Breast epithelium (tissue), 3 donors: ENCODE results near the gene PRKACA.

ENCODE experiments used
- CTCF ChIP-seq, 3 donors: fragments of 450-650 bp; IDR thresholded peaks; one replicate each; pipeline ENCODE4 v1.5.1; 2016 to 2017; ENCODE audit warnings: antibody characterized with exemption in 3 of 3, mild to moderate bottlenecking in 3 of 3, moderate library complexity in 3 of 3
- POLR2AphosphoS5 ChIP-seq, 3 donors: sonication (generic); formaldehyde crosslinking; IDR thresholded peaks; one replicate each; pipeline ENCODE4 v1.6.1; 2017; ENCODE audit warnings: antibody characterized with exemption in 3 of 3

DNA sequence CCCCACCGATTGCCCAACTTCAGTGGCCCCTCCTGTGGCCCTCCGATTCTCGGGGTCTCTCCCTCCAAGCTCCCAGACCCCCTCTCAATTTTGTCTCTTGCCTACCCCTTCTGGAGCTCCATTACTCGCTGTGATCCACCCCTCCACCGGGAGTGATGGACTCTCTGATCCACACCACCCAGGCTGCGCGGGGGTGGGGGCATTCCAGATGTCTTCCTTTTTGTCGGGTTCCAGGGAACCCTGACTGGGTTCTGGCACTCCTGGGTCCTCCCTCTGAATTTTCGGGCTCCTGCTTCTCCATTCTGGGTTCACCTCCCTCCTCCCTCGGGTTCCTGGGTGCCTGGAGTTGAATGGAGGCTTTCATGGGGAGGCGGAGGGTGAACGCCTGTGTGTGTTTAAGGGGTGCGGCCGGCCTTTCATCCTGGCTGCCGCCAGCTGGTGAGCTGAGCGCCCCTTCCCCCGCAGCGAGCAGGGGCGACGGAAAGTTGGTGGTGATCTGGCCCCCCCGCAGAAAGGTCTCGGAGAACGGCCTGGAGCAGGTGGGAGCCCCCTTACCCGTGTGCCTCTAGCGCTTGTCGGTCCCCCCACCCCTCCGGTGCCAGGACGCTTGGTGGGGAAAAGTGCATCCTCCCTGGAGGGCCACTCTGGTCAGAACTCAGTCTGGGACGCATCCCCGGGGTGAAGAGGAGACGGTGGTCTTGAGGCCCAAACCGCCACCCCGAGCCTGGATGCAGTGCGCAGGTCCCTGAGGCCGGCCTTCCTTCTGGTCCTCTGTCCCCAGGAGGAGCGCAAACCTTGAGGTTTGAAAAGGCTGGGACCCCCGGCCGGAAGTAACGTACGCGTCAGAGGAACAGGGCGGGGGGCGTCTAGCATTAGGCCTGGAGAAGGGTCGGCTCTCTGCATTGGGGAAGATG lies 43.4 kb downstream of the PRKACA start:
- no peak for TF ChIP-seq CTCF (IDR thresholded peaks at IDR 0.05)
- TF ChIP-seq POLR2AphosphoS5 (IDR thresholded peaks at IDR 0.05): no peak
